Ascending aorta (tissue), 2 donors: ENCODE data around the gene CDCA4. TPM values are rescaled to one million over a fixed set of nuclear protein-coding genes. Genes with fewer than 3 reads are reported as not detected.
"Not testable (repeated sequence)": the region's sequence is repeated elsewhere in the genome, so short reads cannot be mapped to it uniquely, and the experiment has no call there.

ENCODE experiments used
- DNase-seq, 2 donors: peaks; one replicate each; pipeline ENCODE4 v3.0.0-alpha.2; 2019; ENCODE audit warnings: low spot score in 2 of 2
- H3K27ac ChIP-seq, 2 donors: fragments of 200-600 bp; sonication (generic); one replicate each; pipeline ENCODE4 v1.5.1; 2016 to 2017; ENCODE audit warnings: mild to moderate bottlenecking in 1 of 2
- H3K27me3 ChIP-seq: fragments of 200-600 bp; sonication (generic); one replicate; pipeline ENCODE4 v1.5.1; 2017
- H3K36me3 ChIP-seq, 2 donors: fragments of 200-600 bp; sonication (generic); one replicate each; pipeline ENCODE4 v1.5.1; 2016
- H3K4me1 ChIP-seq, 2 donors: fragments of 200-600 bp; sonication (generic); one replicate each; pipeline ENCODE4 v1.5.1; 2016 to 2017; ENCODE audit warnings: mild to moderate bottlenecking in 1 of 2
- H3K4me3 ChIP-seq, 2 donors: fragments of 200-600 bp; sonication (generic); one replicate each; pipeline ENCODE4 v1.5.1; 2016 to 2017; ENCODE audit warnings: mild to moderate bottlenecking in 1 of 2
- H3K9me3 ChIP-seq, 2 donors: fragments of 200-600 bp; sonication (generic); one replicate each; pipeline ENCODE4 v1.5.1; 2016
- CTCF ChIP-seq, 3 experiments: fragments of 200-600 bp in 2 of 3; fragments of 450-650 bp in 1 of 3; sonication (generic) in 2 of 3; IDR thresholded peaks; one replicate each; pipeline ENCODE4 v1.5.1; 2016 to 2019; ENCODE audit warnings: antibody characterized with exemption in 3 of 3, mild to moderate bottlenecking in 1 of 3, moderate library complexity in 1 of 3
- intact Hi-C: fragments of 100-400 bp; cut with DNase I; formaldehyde crosslinking; loops from one replicate; pipeline ENCODE4 v1.15.1; 2023
- total RNA-seq: library from RNA; depleted of rRNA; stranded (reverse); fragments of >200 nt; gene quantifications from one replicate; pipeline ENCODE4 v1.1.0, GENCODE V29; 2016

CDCA4 gene
- total RNA-seq, 1 donor from 2014 or later: 2.3 TPM

- Histone ChIP-seq H3K4me3 (no peak overlapping the region), H3K4me1 (peaks cover 0 to 6% of the 10 kb centered on the region in 2 donors), H3K36me3 (no peaks in the 10 kb centered on the region), H3K27me3 (no peaks in the 10 kb centered on the region), H3K9me3 (no peaks in the 10 kb centered on the region), H3K27ac (no peak overlapping the region)
- DNase-seq: no peak
- intact Hi-C loops: no loop called here
- TF ChIP-seq CTCF (IDR thresholded peaks at IDR 0.05): no peak
Observed at GRCh38 chr14:105030836-105031396, 10.0 kb upstream of the CDCA4 start.

- no peaks in the 10 kb centered on the region for H3K36me3 ChIP-seq
- no peak overlapping the region for H3K27ac ChIP-seq
- H3K4me3 ChIP-seq: no peak overlapping the region
- DNase-seq: no peak
- no peaks in the 10 kb centered on the region for H3K9me3 ChIP-seq
- intact Hi-C loops: no loop called here
- no peaks in the 10 kb centered on the region for H3K27me3 ChIP-seq
- peaks cover 0 to 6% of the 10 kb centered on the region in 2 donors for H3K4me1 ChIP-seq
- TF ChIP-seq CTCF (IDR thresholded peaks at IDR 0.05): no peak
Observed at GRCh38 chr14:105030194-105030593, 9.3 kb upstream of the CDCA4 start.

GRCh38 chr14:105029402-105029801 is 8.5 kb upstream of the CDCA4 start:
- Histone ChIP-seq H3K27ac (no peak overlapping the region), H3K36me3 (no peaks in the 10 kb centered on the region), H3K27me3 (no peaks in the 10 kb centered on the region), H3K4me3 (no peak overlapping the region), H3K4me1 (peaks cover 0 to 6% of the 10 kb centered on the region in 2 donors), H3K9me3 (no peaks in the 10 kb centered on the region)
- intact Hi-C loops: loop anchor here (10.0 kb wide), 1 partner anchor 455 kb away; the partner anchor contains the start of gene CRIP1
- DNase-seq: no peak
- TF ChIP-seq CTCF (IDR thresholded peaks at IDR 0.05): no peak

GRCh38 chr14:105028251-105028927 is 7.5 kb upstream of the CDCA4 start:
- H3K27me3 ChIP-seq: no peaks in the 10 kb centered on the region
- DNase-seq: no peak
- H3K9me3 ChIP-seq: no peaks in the 10 kb centered on the region
- H3K27ac ChIP-seq: no peak overlapping the region
- no peak overlapping the region for H3K4me3 ChIP-seq
- peaks cover 0 to 6% of the 10 kb centered on the region in 2 donors for H3K4me1 ChIP-seq
- intact Hi-C loops: loop anchor here (10.0 kb wide), 1 partner anchor 456 kb away; the partner anchor contains the start of gene CRIP1
- no peaks in the 10 kb centered on the region for H3K36me3 ChIP-seq
- TF ChIP-seq CTCF (IDR thresholded peaks at IDR 0.05): no peak

GRCh38 chr14:105027718-105028117 is 6.8 kb upstream of the CDCA4 start:
- H3K9me3 ChIP-seq, H3K27me3 ChIP-seq, H3K4me3 ChIP-seq, DNase-seq, H3K27ac ChIP-seq, H3K4me1 ChIP-seq, H3K36me3 ChIP-seq: not testable (repeated sequence)
- intact Hi-C loops: loop anchor here (10.0 kb wide), 1 partner anchor 457 kb away; the partner anchor contains the start of gene CRIP1

- no peak for DNase-seq
- no peak overlapping the region for H3K4me3 ChIP-seq
- H3K9me3 ChIP-seq: no peaks in the 10 kb centered on the region
- peaks cover 0 to 6% of the 10 kb centered on the region in 2 donors for H3K4me1 ChIP-seq
- no peak for TF ChIP-seq CTCF (IDR thresholded peaks at IDR 0.05)
- no peaks in the 10 kb centered on the region for H3K27me3 ChIP-seq
- H3K27ac ChIP-seq: no peak overlapping the region
- no peaks in the 10 kb centered on the region for H3K36me3 ChIP-seq
- intact Hi-C loops: loop anchor here (10.0 kb wide), 1 partner anchor 458 kb away; the partner anchor contains the start of gene CRIP1
Observed at GRCh38 chr14:105026802-105027563, 6.1 kb upstream of the CDCA4 start.
